Hematopoietic multipotent progenitor cell treated with erythropoietin and hydrocortisone succinate and interleukin-3 and kit ligand, for 4 days (in vitro differentiated cells): Measurements from ENCODE around the gene PRRT1.
A peak's percentile ranks its signal among the peaks of the same experiment; 100 is the strongest.
"Not testable (repeated sequence)": the region's sequence is repeated elsewhere in the genome, so short reads cannot be mapped to it uniquely, and the experiment has no call there.

Experiments
- DNase-seq: peaks from one replicate; pipeline ENCODE4 v3.0.0-alpha.2; 2015

Gene PRRT1

DNA sequence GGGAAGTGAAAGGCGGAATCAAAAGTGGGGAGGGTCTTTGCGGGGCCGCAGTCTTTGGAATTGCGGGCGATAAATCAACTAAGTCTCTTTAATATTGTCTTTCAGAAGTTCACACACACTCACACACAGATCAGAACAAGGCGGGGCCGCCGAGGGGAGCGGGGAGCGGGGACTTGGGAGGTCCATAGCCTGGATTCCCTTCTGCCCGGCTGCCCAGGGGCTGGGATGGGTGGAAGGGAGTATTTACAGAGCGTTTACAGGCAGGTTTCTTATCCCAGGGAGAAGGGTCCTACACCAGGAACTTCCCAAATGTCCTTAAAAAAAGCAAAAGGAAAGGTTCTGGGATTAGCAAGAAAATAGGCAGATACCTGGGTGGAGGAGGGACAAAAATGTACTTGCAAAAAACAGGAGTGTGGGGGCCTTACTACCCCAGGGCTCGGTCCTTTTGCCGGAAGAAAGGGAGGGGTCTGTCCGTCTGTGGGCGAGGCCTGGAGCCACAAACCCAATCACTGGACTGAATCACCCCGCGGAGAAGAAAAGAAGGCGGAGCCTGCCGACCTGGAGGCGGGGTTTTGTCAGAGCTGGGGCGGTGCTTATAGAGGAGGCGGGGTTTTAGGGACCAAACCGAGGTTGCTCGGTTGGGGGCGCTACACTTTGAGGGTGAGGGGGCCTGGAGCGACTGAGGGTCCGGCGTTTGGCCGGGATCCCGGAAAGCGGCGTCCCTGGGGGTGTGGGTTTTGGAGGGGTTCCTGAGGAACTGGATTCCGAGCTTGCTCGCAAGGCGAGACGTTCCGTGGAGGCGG is 3.2 kb downstream of the PRRT1 start:
- peak; percentile 91 for DNase-seq

DNA sequence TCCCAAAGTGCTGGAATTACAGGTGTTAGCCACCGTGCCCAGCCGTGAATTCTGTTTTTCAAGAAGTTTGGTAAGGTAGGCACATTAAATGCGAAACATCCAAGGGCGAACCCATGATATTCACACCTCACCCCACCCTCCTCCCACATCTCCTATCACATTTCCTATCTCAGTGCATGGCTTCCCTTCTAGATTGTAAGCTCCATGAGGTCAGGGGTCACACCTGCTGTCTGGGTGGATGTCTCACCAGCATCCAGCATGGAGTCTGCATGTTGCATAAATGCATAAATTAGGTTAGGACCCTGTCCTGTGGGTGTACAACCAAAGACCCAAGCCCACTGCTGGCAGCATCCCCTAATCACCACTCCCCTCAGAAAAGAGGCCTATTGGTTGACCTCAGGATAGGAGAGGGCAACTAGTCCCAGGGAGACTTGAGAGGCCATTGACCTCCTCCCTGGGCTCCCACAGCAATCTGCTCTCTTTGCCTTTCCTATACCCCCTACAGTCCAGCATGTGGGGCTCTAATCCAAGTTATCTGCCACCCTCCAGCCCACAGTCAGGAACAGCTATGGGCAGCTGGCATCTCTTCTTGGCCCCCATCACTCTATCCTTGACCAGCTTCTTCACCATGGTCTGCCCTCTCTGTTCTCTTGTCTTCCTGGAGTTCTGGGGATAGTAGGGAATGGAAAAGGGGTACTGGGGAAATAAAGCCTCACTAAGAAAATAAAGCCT is 4.2 kb downstream of the PRRT1 start:
- peak; percentile 68 for DNase-seq

DNA sequence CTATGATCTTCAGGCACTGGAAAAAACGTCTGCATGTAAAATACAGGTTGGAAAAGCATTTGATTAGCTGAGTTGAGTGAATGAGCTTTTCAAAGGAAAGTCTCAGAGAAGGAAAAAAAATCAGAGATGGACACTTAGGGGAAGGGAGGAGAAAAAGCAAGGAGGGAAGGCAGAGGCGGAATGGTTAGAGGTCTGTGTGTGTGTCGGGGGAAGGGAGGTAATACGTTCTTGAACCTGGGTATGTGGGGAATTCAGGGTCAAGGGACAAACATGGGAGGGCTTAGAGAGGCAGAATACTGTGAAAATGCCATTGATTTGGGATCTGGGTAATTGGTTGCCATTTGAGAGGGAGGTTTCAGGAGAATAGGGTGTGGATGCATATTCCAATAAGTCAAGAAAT is 5.1 kb downstream of the PRRT1 start:
- DNase-seq = no peak

DNA sequence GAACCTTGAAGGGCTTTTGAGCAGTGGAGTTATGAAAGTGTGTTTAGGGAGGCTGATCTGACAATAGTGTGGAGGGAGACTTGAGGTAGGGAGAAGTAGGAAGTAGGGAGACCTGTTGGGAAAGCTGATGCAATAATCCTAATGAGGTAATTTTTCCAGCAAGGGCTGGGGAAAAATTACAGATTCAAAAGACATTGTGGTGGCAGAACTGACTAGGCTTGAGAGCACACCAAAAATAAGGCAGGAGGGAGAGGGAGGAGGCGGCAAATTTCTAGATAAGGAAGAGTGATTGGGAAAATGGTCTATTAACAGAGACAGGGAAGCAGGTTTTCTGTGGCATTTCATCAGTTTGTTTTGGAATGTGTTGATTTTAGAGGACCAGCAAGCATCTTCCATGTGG is 5.5 kb downstream of the PRRT1 start:
- no peak for DNase-seq

DNA sequence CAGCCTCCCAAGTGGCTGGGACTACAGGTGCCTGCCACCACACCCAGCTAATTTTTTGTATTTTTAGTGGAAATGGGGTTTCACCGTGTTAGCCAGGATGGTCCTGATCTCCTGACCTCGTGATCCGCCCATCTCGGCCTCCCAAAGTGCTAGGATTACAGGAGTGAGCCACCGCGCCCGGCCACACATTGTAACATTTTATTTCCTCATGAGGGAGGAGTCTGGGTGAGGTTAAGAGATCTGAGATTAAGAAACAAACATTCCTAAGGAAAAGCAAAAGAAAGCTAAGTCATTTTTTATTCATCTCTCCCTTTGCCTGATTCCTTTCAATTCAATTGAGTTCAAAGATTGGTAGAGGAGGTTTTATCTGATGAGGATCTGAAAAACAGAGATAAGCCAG is 7.5 kb downstream of the PRRT1 start:
- DNase-seq = not testable (repeated sequence)

DNA sequence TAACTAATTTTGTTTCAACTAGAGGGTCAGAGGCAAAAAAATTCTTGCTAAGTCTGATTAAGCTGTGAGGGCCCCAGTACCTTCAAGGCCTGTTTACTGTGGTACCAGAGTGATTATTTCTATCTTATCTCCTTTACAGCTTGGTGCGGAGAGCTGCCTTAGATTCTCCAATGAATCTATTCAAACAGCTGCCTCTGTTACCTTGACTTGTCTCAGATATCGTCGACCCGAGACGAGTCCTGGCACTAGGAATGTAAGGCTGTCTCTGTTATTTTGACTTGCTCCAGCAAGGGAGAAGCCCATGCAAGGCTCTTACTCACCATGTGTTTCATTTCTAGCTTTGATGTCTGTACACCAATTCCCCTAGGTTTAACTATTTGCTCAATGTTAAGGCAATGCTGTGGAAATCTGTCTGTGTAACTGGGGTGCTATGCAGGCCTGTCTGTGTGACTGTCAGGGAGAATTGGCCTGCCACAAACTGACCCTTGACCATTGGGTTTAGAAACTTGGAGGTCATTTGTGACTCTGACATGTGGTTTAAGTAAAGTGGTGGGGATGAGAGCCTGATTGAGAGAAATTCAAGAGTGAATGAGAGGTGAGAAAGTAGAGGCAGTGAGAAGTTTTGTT is 11.2 kb downstream of the PRRT1 start:
- DNase-seq = no peak

DNA sequence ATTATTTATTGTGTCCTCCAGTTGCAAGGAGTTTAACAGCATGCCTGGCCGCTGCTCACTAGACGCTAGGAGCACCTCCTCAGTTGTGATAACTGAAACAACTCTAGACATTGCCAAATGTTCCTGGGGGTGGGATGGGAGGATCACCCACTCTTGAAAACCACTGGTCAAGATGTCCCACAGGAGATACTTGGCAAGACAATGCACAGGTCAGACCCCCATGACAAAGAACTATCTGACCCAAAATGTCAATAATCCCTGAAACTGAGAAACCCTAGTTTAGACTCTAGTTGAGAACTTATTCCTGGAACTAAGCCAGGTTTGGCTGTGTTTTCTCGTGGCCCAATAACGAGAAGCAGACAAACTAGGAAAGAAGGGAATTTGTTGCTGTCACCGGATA is 12.1 kb downstream of the PRRT1 start:
- DNase-seq = no peak

DNA sequence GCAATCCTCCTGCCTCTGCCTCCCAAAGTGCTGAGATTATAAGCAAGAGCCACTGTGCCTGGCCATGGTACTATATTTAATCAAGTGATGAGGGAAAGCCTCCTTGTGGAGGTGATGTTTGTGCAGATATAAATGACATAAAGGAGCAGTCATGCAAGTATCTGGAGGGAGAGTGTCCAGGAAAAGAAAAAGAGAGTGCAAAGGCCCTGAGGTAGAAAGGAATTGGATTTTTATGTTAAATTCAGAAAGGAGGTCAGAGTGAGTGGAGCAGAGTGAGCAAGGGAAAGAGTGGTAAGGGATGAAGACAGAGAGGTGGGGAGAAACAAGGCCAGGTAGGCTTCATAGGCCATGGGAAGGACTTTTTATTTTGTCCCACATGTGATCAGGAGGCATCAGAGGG is 14.3 kb downstream of the PRRT1 start:
- DNase-seq = no peak

DNA sequence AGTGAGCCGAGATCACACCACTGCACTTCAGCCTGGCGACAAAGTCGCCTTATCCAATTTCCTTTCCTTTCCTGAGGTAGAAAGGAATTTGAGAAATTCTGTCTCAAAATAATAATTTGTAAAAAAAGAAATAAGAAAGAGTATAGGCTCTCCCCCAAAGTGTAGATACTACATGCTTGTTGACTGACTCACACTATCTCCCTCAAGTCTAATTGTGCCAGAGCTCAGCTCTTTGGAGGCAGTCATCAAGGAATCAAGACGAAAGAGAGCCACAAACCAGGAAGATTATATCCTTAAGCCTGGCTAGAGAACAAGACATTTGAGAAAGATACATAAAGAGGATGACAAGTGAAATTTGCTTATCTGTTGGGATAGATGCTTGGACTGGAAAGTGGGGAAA is 18.0 kb downstream of the PRRT1 start:
- DNase-seq = no peak

DNA sequence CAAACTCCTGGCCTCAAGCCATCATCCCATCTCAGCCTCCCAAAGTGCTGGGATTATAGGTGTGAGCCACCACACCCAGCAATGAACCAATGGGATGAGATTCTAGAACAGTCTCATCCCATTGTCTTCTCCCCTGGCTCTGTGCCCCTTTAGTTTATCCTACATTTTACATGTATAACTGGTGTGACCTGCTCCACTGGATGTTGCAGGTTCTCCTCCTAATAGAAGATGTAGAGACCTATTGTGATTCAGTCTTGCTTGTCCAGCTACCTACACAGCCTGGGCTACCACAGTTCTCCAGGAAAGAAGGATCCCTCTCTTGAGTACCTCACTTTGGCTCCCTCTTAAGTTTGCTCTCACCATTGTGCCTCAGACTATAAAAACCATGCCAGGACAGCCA is 19.6 kb downstream of the PRRT1 start:
- DNase-seq = no peak

DNA sequence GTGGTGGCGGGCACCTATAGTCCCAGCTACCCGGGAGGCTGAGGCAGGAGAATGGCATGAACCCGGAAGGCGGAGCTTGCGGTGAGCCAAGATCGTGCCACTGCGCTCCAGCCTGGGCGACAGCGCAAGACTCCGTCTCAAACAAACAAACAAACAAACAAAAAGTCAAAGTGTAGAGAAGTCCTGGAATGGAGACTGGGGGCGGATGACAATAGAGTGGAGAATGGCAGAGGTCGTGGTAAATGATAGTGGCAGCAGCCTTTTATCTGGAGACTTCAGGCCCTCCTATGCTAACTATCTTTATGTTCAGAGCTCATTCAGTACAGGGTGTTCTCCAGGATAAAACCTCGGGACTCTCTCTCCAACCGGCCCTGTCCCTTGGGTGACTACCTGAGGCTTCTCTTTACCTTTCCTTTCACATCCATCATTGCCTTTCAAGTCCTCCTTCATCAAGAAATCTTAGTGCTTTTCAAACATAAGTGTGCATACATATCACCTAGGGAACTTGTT is 20.2 kb downstream of the PRRT1 start:
- DNase-seq = peak; percentile 90

DNA sequence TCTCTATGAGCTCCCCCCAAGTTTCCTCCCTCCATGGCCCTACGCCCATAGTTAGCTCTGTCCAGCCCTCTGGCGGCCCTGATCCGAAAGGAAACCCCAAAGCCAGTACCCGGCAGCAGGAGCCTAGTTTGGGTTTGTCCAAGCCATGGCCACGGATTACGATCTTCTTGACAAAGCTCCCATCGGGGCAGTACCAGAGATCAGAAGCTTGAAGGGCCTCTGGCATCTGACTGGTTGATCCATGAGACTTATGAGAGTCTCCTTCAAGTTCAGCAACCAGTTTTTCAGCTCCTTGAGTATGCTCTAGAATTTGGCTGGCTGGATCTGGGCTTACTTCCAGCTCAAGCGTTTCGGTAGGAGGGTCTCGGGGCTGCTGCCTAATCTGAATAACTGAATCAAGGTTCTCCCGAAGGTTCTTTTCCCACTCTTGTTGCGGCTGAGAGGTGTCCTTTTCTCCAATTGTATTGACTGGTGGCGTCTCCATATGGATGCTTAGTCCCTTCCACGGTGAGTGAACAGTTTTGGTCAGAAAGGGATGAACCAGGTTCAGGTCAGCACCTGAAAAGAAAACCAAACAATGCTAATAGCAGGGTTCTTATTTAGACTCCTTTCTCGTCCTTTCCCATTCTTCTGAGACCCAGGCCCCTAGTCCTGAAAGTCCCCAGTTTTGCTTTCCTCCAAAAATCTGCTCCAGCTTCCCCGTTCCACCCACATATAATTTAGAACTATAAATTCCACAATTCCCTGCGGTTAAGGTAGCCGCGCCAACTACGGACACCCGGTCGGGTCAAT is 22.2 kb downstream of the PRRT1 start:
- no peak for DNase-seq

DNA sequence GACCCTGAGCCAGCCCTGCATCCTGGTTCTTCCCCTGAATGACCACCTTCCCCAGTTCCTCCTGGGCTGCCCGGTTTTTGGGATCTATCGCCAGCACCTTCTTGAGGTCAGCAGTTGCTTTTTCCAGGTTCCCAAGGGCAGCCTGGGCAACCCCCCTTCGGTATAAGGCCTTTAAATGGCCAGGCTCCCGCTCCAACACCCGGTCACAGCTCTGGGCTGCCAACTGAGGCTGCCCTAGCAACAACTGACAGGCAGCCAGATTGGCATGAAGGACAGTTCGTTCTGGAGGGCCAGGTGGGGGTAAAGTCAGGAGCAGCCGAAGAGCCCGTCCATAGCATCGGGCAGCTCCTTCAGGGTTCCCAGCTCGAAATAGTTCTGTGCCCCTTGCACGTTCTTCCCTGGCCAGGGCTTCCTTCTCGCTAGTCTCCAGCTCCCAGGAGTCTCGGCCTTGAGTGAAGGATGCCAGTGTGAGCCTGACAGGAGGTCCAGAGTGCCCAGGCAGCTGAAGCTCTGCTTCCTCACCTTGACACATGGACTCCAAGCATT is 22.9 kb downstream of the PRRT1 start:
- DNase-seq = no peak

DNA sequence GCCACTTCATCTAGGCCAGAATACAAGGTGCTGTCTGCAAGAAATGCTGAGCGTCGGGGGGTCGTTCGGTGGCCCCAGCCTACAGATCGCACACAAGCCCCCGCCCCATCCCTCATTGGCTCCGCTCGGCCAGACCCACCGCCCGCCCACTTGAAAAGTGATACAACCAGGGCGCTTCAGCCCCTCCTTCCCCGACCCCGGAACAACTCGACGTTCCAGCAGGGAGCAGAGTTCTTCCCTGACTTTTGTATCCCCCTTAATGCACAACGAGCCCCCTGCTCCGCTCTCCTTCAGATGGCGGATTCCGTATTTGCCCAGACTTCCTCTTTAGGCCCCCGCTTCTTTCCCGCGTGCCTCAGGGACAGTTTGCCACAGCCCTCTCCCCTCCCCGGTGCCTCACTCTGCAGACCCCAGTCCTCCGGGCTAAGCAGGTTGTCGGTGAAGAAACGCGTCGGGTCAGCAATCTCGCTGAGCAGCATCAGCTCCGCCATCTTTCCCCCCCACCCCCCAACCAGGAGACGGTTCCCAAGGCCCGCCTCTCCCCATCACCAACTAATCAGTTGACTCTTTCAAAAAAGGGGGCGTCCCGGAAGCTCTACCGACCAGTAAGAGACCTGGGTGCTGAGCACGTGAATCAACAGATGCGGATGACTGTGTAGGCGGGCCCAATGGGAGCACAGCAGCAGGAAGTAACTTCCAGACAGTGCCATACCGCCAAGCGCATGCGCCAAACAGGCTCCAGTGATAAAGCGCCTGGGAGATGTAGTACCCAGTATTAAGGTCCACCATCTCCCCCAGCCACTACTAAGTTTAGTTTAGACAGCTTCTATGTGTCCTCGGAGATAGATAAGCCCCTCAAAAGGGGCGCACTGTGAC is 23.8 kb downstream of the PRRT1 start, which contains the start of gene ATF6B:
Gene ATF6B, minus strand, starts transcription at position 530 of the 876 bp plus-strand sequence. Its CDS starts 39 bp downstream, at position 491.
- DNase-seq = peak; percentile 100

DNA sequence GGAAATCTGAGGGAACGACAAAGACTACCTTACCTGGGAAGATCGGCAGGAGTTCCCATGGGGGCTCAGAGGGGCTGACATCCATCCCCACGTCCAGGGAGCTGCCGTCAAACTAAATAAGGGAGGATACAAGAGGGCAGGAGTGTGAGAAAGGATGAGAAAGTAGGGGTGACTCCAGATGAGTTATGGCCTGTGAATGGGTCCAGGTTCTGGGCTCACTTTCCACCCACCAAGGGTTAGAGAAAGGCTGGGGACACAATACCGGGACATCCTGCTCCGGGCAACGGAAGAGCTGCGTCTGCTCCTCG is 24.4 kb downstream of the PRRT1 start:
- no peak for DNase-seq

DNA sequence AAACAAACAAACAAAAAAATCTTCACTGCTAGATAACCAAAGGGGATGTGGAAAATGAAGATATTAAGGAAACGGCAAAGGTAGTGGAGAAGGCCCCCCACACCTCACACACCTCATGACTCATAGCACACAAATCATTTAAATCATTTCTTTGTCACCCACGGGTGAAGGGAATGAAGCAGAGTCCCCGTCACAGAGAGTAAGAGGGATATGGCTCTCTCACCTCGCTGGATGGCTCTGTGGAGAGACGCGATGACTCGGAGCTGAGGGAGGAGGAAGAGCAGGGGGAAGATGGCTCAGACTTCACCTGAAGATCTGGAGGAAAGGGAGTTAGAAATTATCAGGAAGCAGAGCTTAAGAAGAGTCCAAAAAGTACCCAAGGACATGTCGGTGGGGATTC is 24.9 kb downstream of the PRRT1 start:
- DNase-seq = no peak

DNA sequence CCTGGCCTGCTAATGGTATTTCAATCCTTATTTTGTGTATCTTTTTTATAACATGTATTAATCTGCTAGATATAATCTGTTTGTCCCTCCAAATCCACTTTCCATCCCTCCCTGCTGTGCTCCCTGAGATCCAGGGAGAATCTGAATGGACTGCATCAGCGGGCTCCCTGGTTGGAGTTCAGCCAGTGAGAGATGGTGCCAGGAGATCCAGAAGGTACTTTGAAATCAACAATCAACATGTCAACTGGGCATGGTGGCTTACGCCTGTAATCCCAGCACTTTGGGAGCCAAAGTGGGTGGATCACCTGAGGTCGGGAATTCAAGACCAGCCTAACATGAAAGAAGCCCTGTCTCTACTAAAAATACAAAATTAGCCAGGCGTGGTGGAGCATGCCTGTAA is 28.1 kb downstream of the PRRT1 start:
- no peak for DNase-seq

DNA sequence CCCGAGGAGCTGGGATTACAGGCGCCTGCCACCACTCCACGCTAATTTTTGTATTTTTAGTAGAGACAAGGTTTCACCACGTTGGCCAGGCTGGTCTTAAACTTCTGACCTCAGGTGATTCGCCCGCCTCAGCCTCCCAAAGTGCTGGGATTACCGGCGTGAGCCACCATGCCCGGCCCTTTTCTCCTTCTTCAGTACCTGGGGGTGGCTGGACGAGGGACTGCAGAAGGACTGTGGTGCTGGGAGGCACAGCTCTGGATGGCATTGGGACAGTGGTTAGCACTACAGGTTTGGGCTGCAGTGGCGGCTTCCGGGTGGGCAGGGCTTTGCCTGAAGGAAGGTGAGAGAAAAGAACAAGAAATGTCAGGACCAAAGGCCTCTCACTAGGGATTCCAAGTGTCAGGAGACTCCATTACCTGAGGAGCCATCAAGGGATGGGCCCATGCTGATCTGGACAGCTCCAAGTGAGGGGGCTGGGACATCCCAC is 31.1 kb downstream of the PRRT1 start:
- no peak for DNase-seq

DNA sequence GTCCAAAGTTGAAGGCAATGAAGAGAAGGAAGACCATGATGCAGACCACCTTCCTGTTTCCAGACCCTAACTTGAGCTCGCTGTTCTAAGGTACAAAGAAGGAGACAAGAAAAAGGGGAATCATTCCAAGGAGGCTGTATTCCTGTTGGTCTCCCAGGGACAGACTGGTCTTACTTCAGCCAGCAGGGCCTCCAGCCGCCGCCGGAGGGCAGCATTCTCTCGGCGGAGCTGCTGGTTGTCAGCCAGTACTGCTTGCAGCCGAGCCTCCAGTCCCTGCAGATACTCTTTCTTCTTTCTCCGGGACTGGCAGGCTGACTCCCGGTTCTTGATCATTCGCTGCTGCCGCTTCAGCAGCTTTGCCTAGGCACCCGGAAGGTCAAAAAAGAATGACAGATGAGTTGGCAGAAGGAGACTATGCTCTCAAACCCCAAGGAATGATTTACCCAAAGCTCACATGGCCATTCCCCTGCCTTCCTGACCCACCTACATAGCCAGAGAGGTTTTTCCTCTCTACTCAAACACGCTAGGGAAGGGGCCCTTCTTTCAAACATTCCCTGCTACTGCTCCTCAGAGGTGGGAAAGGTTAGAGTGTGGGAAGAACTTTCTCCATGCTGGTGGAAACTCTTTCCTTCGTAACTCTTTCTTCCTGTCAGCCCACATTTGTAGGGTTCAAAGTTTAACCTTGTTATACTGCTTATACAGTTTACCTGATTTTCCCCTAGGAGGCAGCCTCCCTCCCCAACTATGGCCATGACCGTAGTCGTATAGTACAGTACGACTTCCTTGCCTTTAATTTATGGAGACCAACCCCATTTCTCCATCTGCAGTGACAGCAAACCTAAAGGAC is 32.7 kb downstream of the PRRT1 start:
- DNase-seq = peak; percentile 91

DNA sequence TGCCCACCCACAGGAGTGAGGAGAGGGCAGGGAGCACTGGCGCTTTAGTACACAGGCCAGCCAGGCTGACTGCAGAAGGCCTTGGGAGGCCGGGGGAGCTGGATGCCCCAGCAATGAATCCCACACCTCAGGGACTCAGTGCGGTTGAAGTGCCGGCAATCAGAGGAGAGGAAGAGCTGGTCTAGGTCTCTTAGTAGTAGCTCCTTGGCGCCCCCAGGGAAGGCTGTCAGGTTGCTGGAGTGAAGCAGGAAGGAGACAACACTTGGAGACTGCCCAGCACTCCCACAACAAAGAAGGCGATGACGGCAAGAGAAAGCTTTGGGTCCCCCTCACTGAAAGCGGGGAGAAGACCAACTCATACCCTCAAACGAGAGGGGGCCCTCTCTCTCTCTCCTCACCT is 34.3 kb downstream of the PRRT1 start:
- DNase-seq = no peak

DNA sequence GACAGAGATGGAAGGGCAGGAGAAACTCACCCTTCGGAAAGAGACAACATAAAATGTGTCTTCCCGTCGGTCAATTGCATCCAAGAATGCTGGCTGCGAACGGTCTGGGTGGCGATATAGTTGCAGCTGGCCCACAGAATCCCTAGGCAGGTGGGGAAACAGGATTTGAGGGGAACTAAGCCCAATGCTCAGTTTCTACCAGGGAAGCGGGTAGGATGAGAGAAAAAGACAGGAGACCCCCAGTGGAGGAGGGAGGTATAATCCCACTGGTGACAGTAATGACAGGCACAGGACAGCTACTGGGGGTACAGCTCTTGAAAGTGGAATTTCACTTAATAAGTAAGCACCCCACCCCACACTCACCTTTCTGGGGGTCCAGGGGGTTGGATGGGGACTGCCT is 35.1 kb downstream of the PRRT1 start:
- DNase-seq = peak; percentile 66
